BE2C (cell line): ENCODE measurements around the gene CDC5L.

Source experiments
- DNase-seq: peaks from one replicate; pipeline ENCODE4 v3.0.0-alpha.2; 2020
- H3K27me3 ChIP-seq: fragments of 250-450 bp; sonication (Bioruptor Pico); 2 replicates; pipeline ENCODE4 v1.5.1; 2020; ENCODE audit warnings: mild to moderate bottlenecking
- H3K36me3 ChIP-seq: fragments of 250-450 bp; sonication (Bioruptor Pico); 2 replicates; pipeline ENCODE4 v1.5.1; 2020; ENCODE audit warnings: mild to moderate bottlenecking
- H3K4me1 ChIP-seq: fragments of 250-450 bp; sonication (Bioruptor Pico); 2 replicates; pipeline ENCODE4 v1.5.1; 2020
- H3K4me3 ChIP-seq: 2 replicates; pipeline ENCODE4 v1.5.1; 2011; ENCODE audit warnings: low read depth, low read length
- H3K9me3 ChIP-seq: fragments of 250-450 bp; sonication (Bioruptor Pico); 2 replicates; pipeline ENCODE4 v1.5.1; 2020
- CTCF ChIP-seq: IDR thresholded peaks from 2 replicates; pipeline ENCODE4 v1.5.1; 2012; ENCODE audit warnings: mild to moderate bottlenecking, low read depth, low read length

Gene CDC5L

DNA sequence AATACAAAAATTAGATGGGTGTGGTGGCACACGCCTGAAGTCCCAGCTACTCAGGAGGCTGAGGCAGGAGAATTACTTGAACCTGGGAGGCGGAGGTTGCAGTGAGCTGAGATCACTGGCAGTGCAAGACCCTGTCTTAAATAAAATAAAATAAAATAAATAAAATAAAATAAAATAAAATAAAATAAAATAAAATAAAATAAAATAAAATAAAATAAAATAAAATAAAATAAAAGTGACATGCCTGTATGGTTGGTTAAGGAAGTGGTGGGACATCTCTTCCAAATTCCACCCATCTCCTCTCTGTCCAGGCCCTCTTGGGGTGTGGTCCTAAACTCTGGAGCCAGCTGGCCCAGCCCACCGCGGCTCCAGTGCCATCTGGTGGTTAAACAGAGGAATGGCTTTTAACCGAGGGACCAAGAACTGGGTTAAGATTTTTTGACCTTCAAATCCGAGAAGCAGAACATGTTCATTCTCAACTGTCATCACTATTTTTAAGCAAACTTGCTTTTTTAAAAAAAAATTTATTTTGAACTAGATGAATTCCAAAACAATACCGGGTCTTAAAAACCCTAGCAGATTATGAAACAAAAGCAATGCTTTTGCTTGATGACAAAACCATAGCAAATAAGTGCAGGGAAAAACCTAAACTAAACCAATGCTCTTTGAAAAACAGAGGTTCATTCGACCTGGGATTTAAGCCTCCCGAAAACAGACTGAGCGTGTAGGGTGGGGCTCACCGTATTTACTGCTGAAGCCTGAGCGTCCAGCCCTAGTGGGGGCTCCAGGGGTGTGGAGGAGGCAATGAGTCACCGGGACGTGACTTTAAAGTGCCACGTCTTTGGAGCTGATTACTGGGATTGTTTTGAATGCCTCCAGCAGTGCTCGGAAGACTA, 68.8 kb downstream of the CDC5L start:
- H3K9me3 ChIP-seq: no peaks in the 10 kb centered on the region
- H3K4me1 ChIP-seq: peaks cover 3% of the 10 kb centered on the region; the same call in 1 of the 2 replicates
- no peaks in the 10 kb centered on the region for H3K27me3 ChIP-seq
- H3K4me3 ChIP-seq: no peak overlapping the region
- peak; percentile 92 for TF ChIP-seq CTCF
- DNase-seq: peak; percentile 62
- no peaks in the 10 kb centered on the region for H3K36me3 ChIP-seq

GRCh38 chr6:44456966-44457292, 69.4 kb downstream of the CDC5L start:
- H3K4me1 ChIP-seq: peaks cover 3% of the 10 kb centered on the region; the same call in 1 of the 2 replicates
- no peaks in the 10 kb centered on the region for H3K36me3 ChIP-seq
- H3K4me3 ChIP-seq: no peak overlapping the region
- no peak for TF ChIP-seq CTCF
- no peaks in the 10 kb centered on the region for H3K27me3 ChIP-seq
- no peaks in the 10 kb centered on the region for H3K9me3 ChIP-seq
- no peak for DNase-seq

DNA sequence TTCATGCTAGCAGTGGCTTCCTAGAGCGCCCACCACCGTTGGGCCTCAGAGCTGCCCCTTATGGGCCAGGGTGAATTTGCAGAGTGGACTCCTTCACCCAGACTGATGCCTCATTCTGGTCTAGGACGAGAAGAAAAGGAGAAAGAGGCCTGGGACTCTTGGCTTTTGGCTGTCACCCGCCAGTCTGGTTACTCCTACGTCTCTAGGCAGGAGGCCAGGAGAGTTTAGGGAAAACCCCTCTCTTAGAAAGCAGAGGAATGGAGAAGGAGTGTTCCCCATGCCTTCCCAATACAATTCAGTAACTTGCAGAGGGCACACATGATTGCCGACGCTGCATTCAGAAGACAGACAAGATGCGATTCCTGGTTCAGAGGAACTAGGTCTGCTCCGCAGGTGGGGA, 70.1 kb downstream of the CDC5L start:
- no peak overlapping the region for H3K4me3 ChIP-seq
- DNase-seq: no peak
- H3K36me3 ChIP-seq: no peaks in the 10 kb centered on the region
- H3K4me1 ChIP-seq: peaks cover 3% of the 10 kb centered on the region; the same call in 1 of the 2 replicates
- no peaks in the 10 kb centered on the region for H3K27me3 ChIP-seq
- no peak for TF ChIP-seq CTCF
- no peaks in the 10 kb centered on the region for H3K9me3 ChIP-seq

- Histone ChIP-seq H3K36me3 (no peaks in the 10 kb centered on the region), H3K4me3 (no peak overlapping the region), H3K27me3 (no peaks in the 10 kb centered on the region), H3K9me3 (no peaks in the 10 kb centered on the region), H3K4me1 (peaks cover 3% of the 10 kb centered on the region; the same call in 1 of the 2 replicates)
- no peak for DNase-seq
- TF ChIP-seq CTCF: no peak
These were observed 71.0 kb downstream of the CDC5L start for GRCh38 chr6:44458551-44458950.

GRCh38 chr6:44462335-44462734, 74.8 kb downstream of the CDC5L start:
- Histone ChIP-seq H3K36me3 (no peaks in the 10 kb centered on the region), H3K4me3 (no peak overlapping the region), H3K4me1 (no peaks in the 10 kb centered on the region), H3K27me3 (no peaks in the 10 kb centered on the region), H3K9me3 (no peaks in the 10 kb centered on the region)
- DNase-seq: no peak
- no peak for TF ChIP-seq CTCF

DNA sequence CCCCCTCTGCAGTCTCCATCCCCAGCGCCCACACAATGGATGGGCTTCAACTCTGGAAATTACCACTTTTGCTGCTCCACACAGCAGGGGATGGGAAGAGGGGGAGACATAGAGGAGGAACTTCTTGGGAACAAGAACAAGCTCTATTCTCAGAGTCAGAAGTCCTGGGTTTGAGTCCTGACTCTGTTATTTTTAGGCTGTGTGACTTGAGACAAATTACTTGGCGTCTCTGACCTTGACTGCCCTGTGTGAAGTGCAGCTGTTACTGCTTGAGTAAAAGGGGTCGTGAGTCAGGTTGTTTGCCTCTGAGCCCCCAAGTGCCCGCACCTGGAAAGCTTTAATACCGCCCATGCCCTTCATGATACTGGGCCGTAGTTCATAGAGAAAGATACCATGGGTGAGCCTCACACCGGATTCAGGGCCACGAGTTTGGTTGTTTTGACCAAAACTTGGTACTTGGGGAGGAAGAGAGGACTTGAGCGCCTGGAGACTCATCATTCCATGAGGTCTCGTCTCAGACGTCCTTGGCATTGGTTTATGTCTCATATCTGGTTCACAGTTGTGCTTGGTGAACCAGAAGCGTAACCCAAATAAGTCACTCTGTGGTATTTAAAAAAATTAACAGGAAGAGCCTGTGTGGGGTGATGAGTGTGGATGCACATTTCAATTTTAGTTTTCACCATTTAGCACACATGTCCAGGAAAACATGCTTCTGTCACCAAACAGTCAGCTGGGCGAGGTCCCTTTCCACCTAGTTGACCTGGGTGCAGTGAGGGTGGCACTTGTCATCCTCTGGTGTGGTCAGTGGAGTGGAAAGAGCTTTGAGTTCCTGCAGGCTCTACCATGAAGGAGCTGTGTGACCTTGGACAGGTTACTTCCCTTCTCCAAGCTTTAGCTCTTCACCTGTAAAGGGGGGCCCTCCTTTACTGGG, 75.6 kb downstream of the CDC5L start:
- no peaks in the 10 kb centered on the region for H3K36me3 ChIP-seq
- H3K4me3 ChIP-seq: no peak overlapping the region
- no peaks in the 10 kb centered on the region for H3K4me1 ChIP-seq
- H3K27me3 ChIP-seq: no peaks in the 10 kb centered on the region
- no peak for TF ChIP-seq CTCF
- DNase-seq: no peak
- no peaks in the 10 kb centered on the region for H3K9me3 ChIP-seq
